ENCODE measurements around the gene CORO6. TPM values are rescaled to one million over a fixed set of nuclear protein-coding genes. Genes with fewer than 3 reads are reported as not detected.

The CORO6 gene
- total RNA-seq, 4 donors from 2014 or later = 65.3 to 161 (median 99.2) TPM

GRCh38 chr17:29617481-29618271, 5.0 kb downstream of the CORO6 start:
- Histone ChIP-seq H3K4me3 (replicated peaks in 1 of 3) (no peak overlapping the region), H3K9me3 (no peaks in the 10 kb centered on the region), H3K27me3 (no peaks in the 10 kb centered on the region), H3K36me3 (no peaks in the 10 kb centered on the region), H3K27ac (no peak overlapping the region), H3K4me1 (peaks cover 46 to 77% of the 10 kb centered on the region in 2 donors)
- TF ChIP-seq POLR2A (IDR thresholded peaks at IDR 0.05) = no peak
- TF ChIP-seq CTCF (IDR thresholded peaks at IDR 0.05) = peak in 3 of 6 experiments; percentile 20 to 56 (median 51)
- 19 to 20% methylated on average over 8 to 50 of the region's 68 CpGs for WGBS, 2 donors
- DNase-seq = peak; percentile 57 to 65
- intact Hi-C loops (cut with DNase I) = loop anchor here (5.0 kb wide), 1 partner anchor 35 kb away; no protein-coding TSS in a partner anchor

GRCh38 chr17:29617125-29617480, 5.6 kb downstream of the CORO6 start:
- DNase-seq = peak; percentile 62 to 72
- Histone ChIP-seq H3K27ac (no peak overlapping the region), H3K4me1 (peaks cover 47 to 73% of the 10 kb centered on the region in 2 donors), H3K4me3 (replicated peaks in 1 of 3) (no peak overlapping the region), H3K36me3 (no peaks in the 10 kb centered on the region), H3K9me3 (no peaks in the 10 kb centered on the region), H3K27me3 (no peaks in the 10 kb centered on the region)
- WGBS, 2 donors = 0 to 25% methylated on average over 8 to 12 of the region's 16 CpGs
- TF ChIP-seq POLR2A (IDR thresholded peaks at IDR 0.05) (peak in 1 of 2 donors; percentile 21), CTCF (IDR thresholded peaks at IDR 0.05) (peak in 5 of 6 experiments; percentile 12 to 60 (median 40))
- intact Hi-C loops (cut with DNase I) = loop anchor here (5.0 kb wide), 1 partner anchor 35 kb away; no protein-coding TSS in a partner anchor

- DNase-seq = no peak
- Histone ChIP-seq H3K27me3 (no peaks in the 10 kb centered on the region), H3K27ac (peak overlapping the region in 1 of 3 donors; percentile 7), H3K9me3 (no peaks in the 10 kb centered on the region), H3K4me3 (replicated peaks in 1 of 3) (no peak overlapping the region), H3K36me3 (no peaks in the 10 kb centered on the region), H3K4me1 (peaks cover 47 to 67% of the 10 kb centered on the region in 2 donors)
- 42 to 48% methylated on average over 16 to 30 of the region's 32 CpGs for WGBS, 2 donors
- no peak for TF ChIP-seq CTCF (IDR thresholded peaks at IDR 0.05)
- no peak for TF ChIP-seq POLR2A (IDR thresholded peaks at IDR 0.05)
- intact Hi-C loops (cut with DNase I) = loop anchor here (5.0 kb wide), 1 partner anchor 34 kb away; no protein-coding TSS in a partner anchor
Measured at GRCh38 chr17:29616300-29617048, 6.2 kb downstream of the CORO6 start.

- Histone ChIP-seq H3K4me3 (replicated peaks in 1 of 3) (peak overlapping the region in 1 of 3 donors; percentile 21), H3K4me1 (peaks cover 47 to 59% of the 10 kb centered on the region in 2 donors), H3K9me3 (no peaks in the 10 kb centered on the region), H3K27me3 (no peaks in the 10 kb centered on the region), H3K36me3 (no peaks in the 10 kb centered on the region), H3K27ac (peak overlapping the region in 1 of 3 donors; percentile 7)
- WGBS, 2 donors = 13 to 16% methylated on average over 22 to 47 of the region's 74 CpGs
- TF ChIP-seq POLR2A (IDR thresholded peaks at IDR 0.05) = peak in 1 of 2 donors; percentile 72
- TF ChIP-seq CTCF (IDR thresholded peaks at IDR 0.05) = no peak
- DNase-seq = peak; percentile 84 to 85
- intact Hi-C loops (cut with DNase I) = loop anchor here (5.0 kb wide), 1 partner anchor 33 kb away; no protein-coding TSS in a partner anchor
Measured at GRCh38 chr17:29615492-29616299, 7.0 kb downstream of the CORO6 start.
